Panc1 (cell line): ENCODE measurements around the gene WNK2. TPM values are rescaled to one million over a fixed set of nuclear protein-coding genes. Genes with fewer than 3 reads are reported as not detected.

Experiments used
- ATAC-seq: fragments of 200-7000 bp; cut with Tn5 transposase; 2 replicates; pipeline ENCODE4 v1.9.1; 2020; ENCODE audit warnings: mild to moderate bottlenecking, moderate library complexity
- BruUV-seq: library from RNA; stranded (reverse); fragments of 400-500 nt; replicated peaks from 2 replicates; lab custom pipeline; 2021; lab: Mats Ljungman, UMichigan
- CTCF ChIA-PET: fragments of 300-600 bp; sonication (Branson Sonifier 250); formaldehyde crosslinking; loops from one replicate; lab custom pipeline; 2022; ENCODE audit warnings: antibody characterized with exemption; lab: Charles Lee
- POLR2A ChIA-PET: fragments of 300-600 bp; sonication (Branson Sonifier 250); formaldehyde crosslinking; loops from one replicate; lab custom pipeline; 2022; ENCODE audit warnings: antibody characterized with exemption; lab: Charles Lee
- DNase-seq: peaks from one replicate; pipeline ENCODE4 v3.0.0-alpha.2; 2010; ENCODE audit warnings: low read depth, low spot score
- H3K27ac ChIP-seq: 2 replicates; pipeline ENCODE4 v1.5.1; 2011; ENCODE audit warnings: mild to moderate bottlenecking, low read length, inconsistent platforms
- H3K27me3 ChIP-seq: fragments of 200-500 bp; sonication (Bioruptor generic); 2 replicates; pipeline ENCODE4 v1.6.0; 2014; ENCODE audit warnings: low read length, inconsistent platforms; ENCODE audit not compliant: control insufficient read depth, insufficient read depth
- H3K36me3 ChIP-seq: fragments of 200-500 bp; sonication (Bioruptor generic); 2 replicates; pipeline ENCODE4 v1.5.1; 2014; ENCODE audit warnings: inconsistent platforms, mild to moderate bottlenecking, low read length, moderate library complexity; ENCODE audit not compliant: control insufficient read depth, insufficient read depth
- H3K4me1 ChIP-seq: 2 replicates; pipeline ENCODE4 v1.5.1; 2011; ENCODE audit warnings: inconsistent platforms, mild to moderate bottlenecking, low read length, moderate library complexity; ENCODE audit not compliant: control insufficient read depth, insufficient read depth
- H3K4me3 ChIP-seq, 2 experiments: 2 replicates each; pipeline ENCODE4 v1.5.1; 2011 to 2012; ENCODE audit warnings: low read depth in 2 of 2, low read length in 2 of 2, mild to moderate bottlenecking in 2 of 2, inconsistent platforms in 1 of 2, moderate library complexity in 1 of 2
- H3K9me3 ChIP-seq: fragments of 200-500 bp; sonication (Bioruptor generic); 2 replicates; pipeline ENCODE4 v1.5.1; 2014; ENCODE audit warnings: low read depth, mild to moderate bottlenecking, inconsistent platforms, low read length, moderate library complexity; ENCODE audit not compliant: control insufficient read depth, insufficient read depth
- POLR2AphosphoS5 ChIP-seq: IDR thresholded peaks from 2 replicates; pipeline ENCODE4 v1.6.1; 2012; ENCODE audit warnings: mild to moderate bottlenecking, low read depth, low read length, moderate library complexity
- SIN3A ChIP-seq: IDR thresholded peaks from 2 replicates; pipeline ENCODE4 v1.6.1; 2012; ENCODE audit warnings: low read depth, mild to moderate bottlenecking, low read length, moderate library complexity, borderline replicate concordance; ENCODE audit not compliant: insufficient read depth
- TCF7L2 ChIP-seq: IDR thresholded peaks from 2 replicates; pipeline ENCODE4 v1.6.1; 2011; ENCODE audit warnings: mild to moderate bottlenecking, low read depth, low read length, inconsistent platforms
- in situ Hi-C: cut with HindIII; loops from 2 replicates; pipeline ENCODE4 v1.10.0; 2016; ENCODE audit warnings: low sequenced_read_pairs, low pct_unique_long_range_greater_than_20kb
- intact Hi-C: fragments of 100-400 bp; cut with micrococcal nuclease; formaldehyde crosslinking; loops from one replicate; pipeline ENCODE4 v1.10.0; 2022; ENCODE audit not compliant: unreplicated experiment
- total RNA-seq: library from RNA; stranded (reverse); gene quantifications from one replicate; pipeline ENCODE4 v1.2.1, GENCODE V29; 2021; ENCODE audit not compliant: unreplicated experiment
- TF ChIP-seq, protein P1 (sequence below), 2 experiments: IDR thresholded peaks; 2 replicates each; pipeline ENCODE4 v1.6.1; 2011 to 2012; ENCODE audit warnings: low read depth in 2 of 2, control low read depth in 1 of 2, low read length in 1 of 2, mild to moderate bottlenecking in 1 of 2, moderate library complexity in 1 of 2; ENCODE audit not compliant: insufficient read depth in 1 of 2
- TF ChIP-seq, protein P2 (sequence below): fragments of 450-650 bp; IDR thresholded peaks from 2 replicates; pipeline ENCODE4 v1.5.1; 2017; ENCODE audit warnings: mild to moderate bottlenecking

WNK2 gene
- total RNA-seq, 1 experiment from 2014 or later: 13.7 TPM

DNA sequence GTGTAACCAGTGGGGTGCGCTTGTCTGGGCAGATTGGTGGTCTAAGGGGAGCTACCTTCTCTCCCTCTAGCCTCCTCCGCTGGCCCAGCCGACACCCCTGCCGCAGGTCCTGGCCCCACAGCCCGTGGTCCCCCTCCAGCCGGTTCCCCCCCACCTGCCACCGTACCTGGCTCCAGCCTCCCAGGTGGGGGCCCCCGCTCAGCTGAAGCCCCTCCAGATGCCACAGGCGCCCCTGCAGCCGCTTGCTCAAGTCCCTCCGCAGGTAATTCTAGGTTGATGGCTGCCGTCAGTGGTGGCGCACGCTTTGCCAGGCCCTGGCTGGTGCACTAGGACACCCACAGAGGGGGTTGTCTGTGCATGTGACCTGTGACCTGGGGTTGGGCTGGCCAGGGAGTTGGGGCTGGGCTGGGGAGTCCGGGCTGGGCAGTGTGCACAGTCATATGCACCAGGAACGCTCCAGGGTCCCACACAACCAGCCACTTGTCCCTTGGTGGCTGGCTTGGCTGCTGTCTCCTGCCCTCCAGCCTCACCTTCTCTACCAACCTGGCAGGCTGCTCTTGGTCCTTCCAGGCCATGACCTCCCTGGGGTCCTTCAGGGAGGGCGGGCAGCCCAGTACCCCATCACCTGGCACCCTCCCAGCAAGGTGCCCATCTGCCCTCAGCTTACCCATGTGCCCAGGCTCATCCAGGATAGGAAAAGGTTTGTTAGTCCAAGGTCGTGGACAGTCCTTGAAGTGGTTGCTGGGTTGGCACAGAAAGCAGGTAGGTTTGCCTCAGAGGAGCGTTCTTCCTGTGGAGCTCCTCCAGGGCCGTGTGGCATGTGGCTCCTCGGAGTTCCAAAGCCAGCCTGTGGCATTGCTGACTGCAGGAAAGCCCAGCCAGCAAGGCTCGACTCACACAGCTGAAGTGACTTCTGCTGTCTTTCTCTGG is 73.2 kb downstream of the WNK2 start:
- Histone ChIP-seq H3K27ac (no peak overlapping the region), H3K4me1 (no peaks in the 10 kb centered on the region), H3K9me3 (no peaks in the 10 kb centered on the region), H3K36me3 (no peaks in the 10 kb centered on the region), H3K27me3 (no peaks in the 10 kb centered on the region), H3K4me3 (no peak overlapping the region)
- DNase-seq (no peak), ATAC-seq (no peak)
- in situ Hi-C loops (no loop called here), intact Hi-C loops (no loop called here)
- POLR2A ChIA-PET: no interaction called here
- no peak for TF ChIP-seq TCF7L2
- no peak for TF ChIP-seq POLR2AphosphoS5
- TF ChIP-seq SIN3A: no peak
- TF ChIP-seq, protein P1, sequence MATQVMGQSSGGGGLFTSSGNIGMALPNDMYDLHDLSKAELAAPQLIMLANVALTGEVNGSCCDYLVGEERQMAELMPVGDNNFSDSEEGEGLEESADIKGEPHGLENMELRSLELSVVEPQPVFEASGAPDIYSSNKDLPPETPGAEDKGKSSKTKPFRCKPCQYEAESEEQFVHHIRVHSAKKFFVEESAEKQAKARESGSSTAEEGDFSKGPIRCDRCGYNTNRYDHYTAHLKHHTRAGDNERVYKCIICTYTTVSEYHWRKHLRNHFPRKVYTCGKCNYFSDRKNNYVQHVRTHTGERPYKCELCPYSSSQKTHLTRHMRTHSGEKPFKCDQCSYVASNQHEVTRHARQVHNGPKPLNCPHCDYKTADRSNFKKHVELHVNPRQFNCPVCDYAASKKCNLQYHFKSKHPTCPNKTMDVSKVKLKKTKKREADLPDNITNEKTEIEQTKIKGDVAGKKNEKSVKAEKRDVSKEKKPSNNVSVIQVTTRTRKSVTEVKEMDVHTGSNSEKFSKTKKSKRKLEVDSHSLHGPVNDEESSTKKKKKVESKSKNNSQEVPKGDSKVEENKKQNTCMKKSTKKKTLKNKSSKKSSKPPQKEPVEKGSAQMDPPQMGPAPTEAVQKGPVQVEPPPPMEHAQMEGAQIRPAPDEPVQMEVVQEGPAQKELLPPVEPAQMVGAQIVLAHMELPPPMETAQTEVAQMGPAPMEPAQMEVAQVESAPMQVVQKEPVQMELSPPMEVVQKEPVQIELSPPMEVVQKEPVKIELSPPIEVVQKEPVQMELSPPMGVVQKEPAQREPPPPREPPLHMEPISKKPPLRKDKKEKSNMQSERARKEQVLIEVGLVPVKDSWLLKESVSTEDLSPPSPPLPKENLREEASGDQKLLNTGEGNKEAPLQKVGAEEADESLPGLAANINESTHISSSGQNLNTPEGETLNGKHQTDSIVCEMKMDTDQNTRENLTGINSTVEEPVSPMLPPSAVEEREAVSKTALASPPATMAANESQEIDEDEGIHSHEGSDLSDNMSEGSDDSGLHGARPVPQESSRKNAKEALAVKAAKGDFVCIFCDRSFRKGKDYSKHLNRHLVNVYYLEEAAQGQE (IDR thresholded peaks at IDR 0.05; ENCODE audit: insufficient read depth in 1 of 2, low read depth in 2 of 2, low read length in 1 of 2): no peak
- TF ChIP-seq, protein P2, sequence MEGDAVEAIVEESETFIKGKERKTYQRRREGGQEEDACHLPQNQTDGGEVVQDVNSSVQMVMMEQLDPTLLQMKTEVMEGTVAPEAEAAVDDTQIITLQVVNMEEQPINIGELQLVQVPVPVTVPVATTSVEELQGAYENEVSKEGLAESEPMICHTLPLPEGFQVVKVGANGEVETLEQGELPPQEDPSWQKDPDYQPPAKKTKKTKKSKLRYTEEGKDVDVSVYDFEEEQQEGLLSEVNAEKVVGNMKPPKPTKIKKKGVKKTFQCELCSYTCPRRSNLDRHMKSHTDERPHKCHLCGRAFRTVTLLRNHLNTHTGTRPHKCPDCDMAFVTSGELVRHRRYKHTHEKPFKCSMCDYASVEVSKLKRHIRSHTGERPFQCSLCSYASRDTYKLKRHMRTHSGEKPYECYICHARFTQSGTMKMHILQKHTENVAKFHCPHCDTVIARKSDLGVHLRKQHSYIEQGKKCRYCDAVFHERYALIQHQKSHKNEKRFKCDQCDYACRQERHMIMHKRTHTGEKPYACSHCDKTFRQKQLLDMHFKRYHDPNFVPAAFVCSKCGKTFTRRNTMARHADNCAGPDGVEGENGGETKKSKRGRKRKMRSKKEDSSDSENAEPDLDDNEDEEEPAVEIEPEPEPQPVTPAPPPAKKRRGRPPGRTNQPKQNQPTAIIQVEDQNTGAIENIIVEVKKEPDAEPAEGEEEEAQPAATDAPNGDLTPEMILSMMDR: no peak
- BruUV-seq: no TSS peak
- CTCF ChIA-PET: no interaction called here

DNA sequence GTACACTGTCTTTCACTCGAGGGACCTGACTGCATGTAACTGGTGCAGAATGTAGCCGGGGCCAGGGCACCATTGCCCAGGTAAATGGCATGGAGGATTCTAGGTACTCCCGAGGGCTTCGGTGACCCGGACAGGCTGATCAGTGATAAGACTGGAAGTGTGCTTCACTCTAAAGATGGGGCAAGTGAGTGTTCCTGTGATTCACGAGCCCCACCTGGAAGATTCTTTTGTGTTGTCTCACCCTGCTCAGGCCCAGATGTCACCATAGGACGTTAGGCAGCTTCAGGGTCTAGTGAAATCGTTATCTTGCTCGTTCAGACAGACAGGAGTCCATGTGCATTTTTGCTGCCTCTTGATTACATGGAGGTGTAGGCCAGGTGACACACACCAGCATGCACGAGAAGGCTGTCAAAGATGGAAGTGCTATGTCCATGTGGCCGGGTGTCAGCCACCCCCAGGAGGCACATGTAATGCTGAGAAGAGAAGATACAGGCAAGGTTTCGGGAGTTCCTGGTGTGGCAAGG is 73.9 kb downstream of the WNK2 start:
- ChIA-PET POLR2A (no interaction called here), CTCF (no interaction called here)
- DNase-seq: no peak
- H3K36me3 ChIP-seq: no peaks in the 10 kb centered on the region
- intact Hi-C loops (no loop called here), in situ Hi-C loops (no loop called here)
- H3K4me3 ChIP-seq: no peak overlapping the region
- ATAC-seq: no peak
- no peaks in the 10 kb centered on the region for H3K9me3 ChIP-seq
- H3K27ac ChIP-seq: no peak overlapping the region
- H3K4me1 ChIP-seq: no peaks in the 10 kb centered on the region
- no peak for TF ChIP-seq POLR2AphosphoS5
- TF ChIP-seq, protein P1 (IDR thresholded peaks at IDR 0.05; ENCODE audit: insufficient read depth in 1 of 2, low read depth in 2 of 2, low read length in 1 of 2): no peak
- TF ChIP-seq SIN3A: no peak
- TF ChIP-seq TCF7L2: no peak
- TF ChIP-seq, protein P2: no peak
- H3K27me3 ChIP-seq: no peaks in the 10 kb centered on the region
- BruUV-seq: no TSS peak
